DND-41 (cell line): ENCODE data around the gene NEDD4L.

Source experiments
- CTCF ChIP-seq: IDR thresholded peaks from 2 replicates; pipeline ENCODE4 v1.5.1; 2012; ENCODE audit warnings: borderline replicate concordance, low read length, moderate library complexity, mild to moderate bottlenecking; ENCODE audit not compliant: poor library complexity, severe bottlenecking; ENCODE audit errors: extremely low read depth
- EZH2 ChIP-seq: IDR thresholded peaks from 3 replicates; pipeline ENCODE4 v1.6.1; 2012; ENCODE audit warnings: borderline replicate concordance, low read depth, mild to moderate bottlenecking, moderate library complexity, low read length, inconsistent platforms; ENCODE audit not compliant: severe bottlenecking

DNA sequence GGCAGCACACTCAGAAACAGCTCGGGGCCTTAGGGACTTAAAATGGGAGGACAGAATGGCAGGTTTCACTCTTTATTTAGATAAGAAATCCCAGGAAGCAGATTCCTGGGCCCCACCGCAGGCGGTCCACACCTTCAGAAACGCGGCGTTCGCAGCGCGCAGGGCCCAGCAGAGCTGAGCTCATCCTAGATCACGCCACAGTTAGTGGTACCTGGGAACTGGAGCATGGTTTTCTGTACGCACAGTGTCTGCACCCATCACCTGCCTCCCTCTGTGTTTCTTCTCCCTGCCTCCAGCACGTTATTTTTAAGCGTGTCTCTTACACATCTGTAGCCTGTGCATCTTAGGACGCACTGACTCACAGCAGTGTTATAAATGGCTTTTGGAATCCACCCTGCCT lies 342.8 kb downstream of the NEDD4L start:
- TF ChIP-seq CTCF = no peak
- TF ChIP-seq EZH2 = no peak
